HepG2 (cell line): ENCODE data around the gene HNRNPL. TPM values are rescaled to one million over a fixed set of nuclear protein-coding genes. Genes with fewer than 3 reads are reported as not detected.
A peak's percentile ranks its signal among the peaks of the same experiment; 100 is the strongest.

ENCODE experiments used
- ARID5B ChIP-seq: IDR thresholded peaks from 2 replicates; pipeline ENCODE4 v1.4.0; 2020; ENCODE audit warnings: mild to moderate bottlenecking, missing genetic modification reagents
- BCL6 ChIP-seq: IDR thresholded peaks from 2 replicates; pipeline ENCODE4 v1.6.1; 2016; ENCODE audit warnings: missing genetic modification reagents, missing compliant biosample characterization
- GZF1 ChIP-seq: sonication (generic); formaldehyde crosslinking; IDR thresholded peaks from 2 replicates; pipeline ENCODE4 v1.5.1; 2020; ENCODE audit warnings: mild to moderate bottlenecking, missing genetic modification reagents
- HMGA1 ChIP-seq: sonication (generic); formaldehyde crosslinking; conservative IDR thresholded peaks from 2 replicates; pipeline ENCODE4 v1.4.0; 2020; ENCODE audit warnings: missing genetic modification reagents
- MEIS1 ChIP-seq: sonication (generic); formaldehyde crosslinking; IDR thresholded peaks from 2 replicates; pipeline ENCODE4 v1.9.0; 2021; ENCODE audit warnings: mild to moderate bottlenecking, missing genetic modification reagents, moderate library complexity, borderline replicate concordance
- NCOA5 ChIP-seq: sonication (generic); formaldehyde crosslinking; IDR thresholded peaks from 2 replicates; pipeline ENCODE4 v1.4.0; 2020; ENCODE audit warnings: missing genetic modification reagents
- NFIB ChIP-seq: sonication (generic); formaldehyde crosslinking; IDR thresholded peaks from 2 replicates; pipeline ENCODE4 v1.9.0; 2021; ENCODE audit warnings: missing genetic modification reagents, mild to moderate bottlenecking, borderline replicate concordance
- TAF1 ChIP-seq: sonication (generic); formaldehyde crosslinking; IDR thresholded peaks from 2 replicates; pipeline ENCODE4 v1.4.0; 2020; ENCODE audit warnings: missing genetic modification reagents
- TOPORS ChIP-seq: sonication (generic); formaldehyde crosslinking; IDR thresholded peaks from 2 replicates; pipeline ENCODE4 v1.8.0; 2023; ENCODE audit warnings: mild to moderate bottlenecking, missing genetic modification reagents
- ZBTB1 ChIP-seq: sonication (generic); formaldehyde crosslinking; IDR thresholded peaks from 2 replicates; pipeline ENCODE4 v1.4.0; 2020; ENCODE audit warnings: missing genetic modification reagents, borderline replicate concordance
- ZNF318 ChIP-seq: sonication (generic); formaldehyde crosslinking; IDR thresholded peaks from 2 replicates; pipeline ENCODE4 v1.4.0; 2020; ENCODE audit warnings: mild to moderate bottlenecking, missing genetic modification reagents
- ZNF513 ChIP-seq: sonication (generic); formaldehyde crosslinking; conservative IDR thresholded peaks from 2 replicates; pipeline ENCODE4 v1.5.0; 2020; ENCODE audit warnings: missing genetic modification reagents
- ZNF598 ChIP-seq: sonication (generic); formaldehyde crosslinking; IDR thresholded peaks from 2 replicates; pipeline ENCODE4 v1.5.1; 2020; ENCODE audit warnings: mild to moderate bottlenecking, missing genetic modification reagents, borderline replicate concordance
- ZSCAN29 ChIP-seq: sonication (generic); formaldehyde crosslinking; conservative IDR thresholded peaks from 2 replicates; pipeline ENCODE4 v1.4.0; 2020; ENCODE audit warnings: mild to moderate bottlenecking, missing genetic modification reagents
- polyA plus RNA-seq, 8 experiments: library from polyadenylated mRNA; depleted of rRNA in 3 of 8; stranded (reverse) in 7 of 8; unstranded in 1 of 8; fragments of >200 nt; fragmentation: Illumina TruSeq in 4 of 8; extraction: Trizol in 4 of 8; gene quantifications; 2 replicates each; pipeline versions ENCODE4 v1.2.1 to v1.2.3, GENCODE V29; 2011 to 2016; ENCODE audit warnings: low read depth in 4 of 8, missing spikeins in 1 of 8, mixed read lengths in 1 of 8; ENCODE audit not compliant: insufficient read depth in 1 of 8
- total RNA-seq, 5 experiments: library from RNA; depleted of rRNA; stranded (reverse); fragments of >200 nt; fragmentation: Illumina TruSeq; extraction: Trizol; gene quantifications; 2 replicates each; pipeline ENCODE4 v1.2.3, GENCODE V29; 2016; ENCODE audit warnings: low read depth in 1 of 5

HNRNPL gene
- total and polyA plus RNA-seq, 2 of the 13 experiments (the other 11 are each of a cell fraction or from before 2014, with no cell fraction given), result 156 to 278 TPM

GRCh38 chr19:38849147-38849859 lies 483 bp downstream of the HNRNPL start (continued):
- no peak for TF ChIP-seq TOPORS (CRISPR knock-in tag)
- TF ChIP-seq ZNF318 (CRISPR knock-in tag), result no peak
- TF ChIP-seq NCOA5 (CRISPR knock-in tag), result no peak
- TF ChIP-seq ZNF513 (CRISPR knock-in tag), result no peak
- TF ChIP-seq ARID5B (CRISPR knock-in tag), result no peak
- TF ChIP-seq NFIB (CRISPR knock-in tag), result no peak
- no peak for TF ChIP-seq HMGA1
- TF ChIP-seq TAF1 (CRISPR knock-in tag), result no peak; the same call in 1 of the 2 replicates
- peak; percentile 45; the same call in 1 of the 2 replicates for TF ChIP-seq GZF1
- no peak for TF ChIP-seq ZNF598 (CRISPR knock-in tag)
- no peak; the same call in 1 of the 2 replicates for TF ChIP-seq MEIS1 (CRISPR knock-in tag)
- no peak for TF ChIP-seq ZSCAN29 (CRISPR knock-in tag)
- no peak for TF ChIP-seq BCL6
- TF ChIP-seq ZBTB1, result no peak
